ENCODE data around the gene CD9.
"Not testable (repeated sequence)": the region's sequence is repeated elsewhere in the genome, so short reads cannot be mapped to it uniquely, and the experiment has no call there.

Gene CD9

DNA sequence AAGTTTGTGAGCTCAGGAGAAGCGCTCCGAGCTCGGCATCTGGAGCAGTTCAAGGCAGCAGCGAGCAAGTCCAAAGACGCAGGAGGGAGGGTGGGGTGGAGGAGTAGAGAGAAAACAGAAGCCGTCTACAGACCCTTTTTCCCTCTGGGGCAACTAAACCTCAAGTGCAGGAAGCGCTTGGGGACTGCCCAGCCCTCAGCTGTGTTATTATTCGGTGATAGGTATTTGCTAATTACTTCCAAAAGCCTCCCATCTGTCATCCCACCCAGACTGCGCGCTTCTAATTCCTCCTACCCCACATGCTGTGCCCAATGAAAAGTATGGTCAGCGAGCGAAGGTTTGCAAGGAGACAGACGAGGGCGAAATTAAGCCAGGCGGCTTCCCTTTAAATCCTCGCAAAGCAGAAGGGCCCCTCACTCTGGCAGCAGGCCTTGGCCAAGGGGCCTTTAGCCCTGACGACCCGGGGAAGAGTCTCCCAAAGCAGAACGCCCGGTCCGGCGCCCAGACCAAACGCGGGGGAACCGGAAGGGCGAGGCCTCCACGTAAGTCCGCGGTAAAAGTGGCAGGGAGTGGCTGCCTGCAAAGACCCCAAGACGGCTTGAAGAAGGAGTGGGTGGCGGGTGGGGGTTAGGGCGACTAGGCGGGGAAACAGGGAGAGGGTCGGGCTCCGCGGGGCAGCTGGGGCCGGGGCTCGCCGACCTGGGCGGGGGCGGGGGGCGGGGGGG, 507 bp upstream of the CD9 start:
- no peak for DNase-seq

DNA sequence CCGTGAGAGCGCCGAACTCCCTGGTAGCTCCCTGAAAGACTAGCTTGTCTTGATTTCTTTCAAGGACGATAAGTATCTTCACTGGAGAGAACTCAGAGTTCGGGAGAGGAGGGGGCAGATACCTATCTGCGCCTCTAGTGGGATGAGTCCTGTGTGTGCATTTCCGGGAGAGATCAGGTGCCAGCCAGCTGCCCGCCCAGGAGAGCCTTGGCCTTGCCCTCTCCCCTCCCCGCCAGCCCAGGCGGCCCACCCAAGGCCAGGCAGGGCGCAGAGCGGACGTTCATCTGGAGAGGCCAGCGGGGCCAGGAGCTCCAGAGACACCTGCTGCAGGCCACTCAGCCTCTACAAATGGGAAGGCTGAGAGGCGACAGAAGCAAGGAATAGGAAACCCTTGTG, 1.0 kb downstream of the CD9 start:
- DNase-seq: no peak

DNA sequence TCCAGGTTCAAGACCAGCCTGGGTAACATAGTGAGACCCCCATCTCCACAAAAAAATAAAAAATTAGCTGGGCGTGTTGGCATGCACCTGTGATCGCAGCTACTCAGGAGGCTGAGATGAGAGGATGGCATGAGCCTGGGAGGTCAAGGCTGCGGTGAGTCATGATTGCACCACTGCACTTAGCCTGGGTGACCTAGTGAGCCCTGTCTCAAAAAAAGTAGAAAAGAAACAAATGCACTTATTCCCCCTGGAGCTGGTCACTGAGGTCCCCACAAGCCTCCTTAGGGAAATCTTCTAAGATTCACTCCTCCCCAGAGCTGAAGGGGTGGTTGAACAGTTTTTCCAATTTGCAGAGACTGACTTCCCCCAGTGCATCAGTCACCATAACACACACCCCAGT, 1.6 kb downstream of the CD9 start:
- DNase-seq: no peak

DNA sequence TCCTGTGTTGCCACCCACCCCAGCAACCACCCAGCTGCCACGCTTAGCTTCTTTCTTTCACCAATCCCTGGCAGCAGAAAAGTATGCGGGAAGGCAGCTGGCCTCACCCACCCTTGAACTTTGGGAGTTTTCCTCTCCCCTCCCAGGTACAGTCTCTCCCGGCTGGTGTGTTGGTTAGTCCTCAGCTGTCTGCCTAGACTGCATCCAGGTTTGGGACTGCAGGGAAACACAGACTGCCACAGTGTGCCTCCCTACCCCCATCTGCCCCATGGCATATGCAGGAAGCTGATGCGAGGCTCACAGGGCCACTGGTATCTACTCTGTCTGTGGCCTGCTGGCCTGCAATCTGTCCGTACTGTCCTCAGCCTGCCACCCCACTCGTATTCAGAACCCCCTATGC, 2.1 kb downstream of the CD9 start:
- DNase-seq: no peak

DNA sequence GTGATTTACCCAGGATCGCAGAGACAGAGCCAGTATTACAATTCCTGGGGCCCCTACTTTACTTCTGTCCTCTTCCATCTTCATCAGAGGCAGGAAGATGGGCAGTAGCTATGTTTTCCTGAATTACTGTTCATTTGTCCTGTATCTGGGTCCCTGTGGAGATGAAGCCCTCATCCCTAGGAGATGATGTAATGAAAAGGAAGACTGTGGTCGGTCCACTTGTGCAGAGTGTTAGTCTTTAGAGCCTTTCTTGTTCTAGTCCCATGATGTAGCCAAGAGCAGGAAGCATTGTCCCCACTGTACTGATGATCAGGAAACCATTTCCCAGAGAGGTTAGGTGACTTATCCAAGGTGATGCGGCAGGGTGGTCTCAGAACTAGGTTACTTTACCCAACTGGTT, 2.6 kb downstream of the CD9 start:
- no peak for DNase-seq

DNA sequence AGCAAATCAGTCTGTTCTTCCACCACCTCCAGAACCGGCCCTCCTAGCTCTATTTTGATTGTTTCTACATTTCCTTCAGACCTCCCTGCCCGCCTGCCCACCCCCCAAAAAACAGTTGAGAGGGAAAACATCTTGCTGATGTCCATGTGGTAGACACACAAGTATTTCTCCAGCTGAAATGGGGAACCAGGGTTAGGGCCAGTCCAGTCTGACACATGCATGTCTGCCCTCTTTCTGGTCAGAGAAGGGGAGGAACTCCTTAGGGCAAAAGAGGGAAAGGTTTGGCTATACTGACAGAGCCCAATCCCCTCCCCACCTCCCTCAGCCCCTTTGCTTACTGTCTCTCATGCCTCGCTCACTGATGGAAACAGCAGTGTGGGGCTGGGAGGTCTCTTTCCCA, 3.4 kb downstream of the CD9 start:
- no peak for DNase-seq

DNA sequence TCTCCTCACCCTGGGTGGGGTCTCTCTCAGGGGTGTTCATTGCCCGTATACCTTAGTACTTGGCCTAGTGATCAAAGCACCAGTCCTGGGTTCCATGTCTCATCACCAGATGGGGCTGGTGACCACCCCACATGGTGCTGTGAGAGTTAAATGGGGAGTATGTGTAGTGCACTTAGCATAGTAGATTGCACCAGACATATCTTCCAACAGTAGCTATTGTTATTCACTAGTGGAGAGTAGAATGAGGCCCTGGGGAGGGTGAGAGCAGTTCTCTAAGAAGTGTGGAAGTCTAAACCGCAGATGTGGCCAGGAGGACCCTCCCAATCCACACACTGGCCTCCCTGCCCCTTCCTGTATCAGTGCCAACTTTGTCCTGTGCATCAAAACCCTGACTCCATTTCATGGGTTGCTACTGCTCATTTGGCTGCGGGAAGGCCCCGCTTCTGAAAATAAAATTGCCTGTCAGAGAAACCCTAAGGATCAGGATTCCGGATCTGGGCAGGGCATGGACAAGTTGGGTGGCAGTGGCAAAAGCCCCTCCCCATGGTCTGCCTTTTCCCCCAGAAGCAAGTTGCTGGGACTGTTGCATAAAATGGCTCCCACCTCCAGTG, 4.4 kb downstream of the CD9 start:
- DNase-seq: no peak

DNA sequence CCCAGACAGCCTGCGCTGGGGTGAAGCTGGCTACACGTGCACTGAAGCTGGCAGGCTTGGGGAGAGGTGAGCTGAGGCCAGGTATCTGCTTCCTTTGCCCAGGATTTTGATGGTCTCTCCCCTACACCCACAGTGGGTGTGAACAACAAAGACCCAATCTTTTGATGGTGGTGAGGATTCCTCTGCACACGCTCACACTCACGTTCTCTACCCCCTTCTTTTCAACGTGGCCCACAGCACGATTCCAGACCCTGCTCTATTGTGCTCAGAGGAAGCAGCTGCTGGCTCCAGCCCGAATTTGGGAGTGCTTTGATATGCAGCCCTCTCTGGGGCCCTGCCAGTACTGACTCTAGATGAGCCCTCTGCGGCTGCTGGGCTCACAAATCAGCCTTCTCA, 4.9 kb downstream of the CD9 start:
- no peak for DNase-seq

DNA sequence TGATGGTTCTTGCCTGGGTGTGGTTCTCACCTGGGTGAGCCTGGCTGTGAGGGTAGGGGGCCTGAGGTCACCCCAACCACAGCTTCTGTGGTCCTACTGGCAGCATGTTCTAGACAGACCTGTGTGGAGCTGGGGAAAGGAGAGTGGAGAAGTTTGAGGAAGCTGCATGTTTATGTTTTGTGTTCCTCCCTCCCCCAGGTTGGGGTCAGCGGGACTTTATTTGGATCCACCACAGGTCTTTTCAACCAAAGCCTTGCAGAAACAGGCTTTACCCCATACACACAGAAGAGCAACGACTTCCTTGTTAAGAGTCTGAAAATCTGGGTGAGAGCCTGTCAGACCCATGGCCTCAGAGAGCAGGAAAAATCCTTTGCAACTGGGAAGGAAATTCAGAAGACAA, 5.6 kb downstream of the CD9 start:
- DNase-seq: no peak

DNA sequence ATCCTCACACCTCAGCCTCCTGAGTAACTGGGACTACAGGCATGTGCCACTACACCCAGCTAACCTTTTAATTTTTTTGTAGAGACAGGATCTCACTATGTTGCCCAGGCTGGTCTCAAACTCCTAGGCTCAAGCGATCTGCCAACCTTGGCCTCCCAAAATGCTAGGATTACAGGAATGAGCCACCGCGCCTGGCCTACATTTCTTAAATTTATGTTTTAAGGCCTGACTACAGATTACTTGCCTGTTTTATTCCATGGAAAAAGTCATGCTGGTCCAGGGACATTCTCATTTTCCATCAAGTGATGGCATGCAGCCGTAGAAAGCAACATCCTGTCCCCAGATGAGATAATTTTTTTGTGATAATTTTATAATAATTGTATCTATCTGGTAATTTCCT, 6.1 kb downstream of the CD9 start:
- no peak for DNase-seq

DNA sequence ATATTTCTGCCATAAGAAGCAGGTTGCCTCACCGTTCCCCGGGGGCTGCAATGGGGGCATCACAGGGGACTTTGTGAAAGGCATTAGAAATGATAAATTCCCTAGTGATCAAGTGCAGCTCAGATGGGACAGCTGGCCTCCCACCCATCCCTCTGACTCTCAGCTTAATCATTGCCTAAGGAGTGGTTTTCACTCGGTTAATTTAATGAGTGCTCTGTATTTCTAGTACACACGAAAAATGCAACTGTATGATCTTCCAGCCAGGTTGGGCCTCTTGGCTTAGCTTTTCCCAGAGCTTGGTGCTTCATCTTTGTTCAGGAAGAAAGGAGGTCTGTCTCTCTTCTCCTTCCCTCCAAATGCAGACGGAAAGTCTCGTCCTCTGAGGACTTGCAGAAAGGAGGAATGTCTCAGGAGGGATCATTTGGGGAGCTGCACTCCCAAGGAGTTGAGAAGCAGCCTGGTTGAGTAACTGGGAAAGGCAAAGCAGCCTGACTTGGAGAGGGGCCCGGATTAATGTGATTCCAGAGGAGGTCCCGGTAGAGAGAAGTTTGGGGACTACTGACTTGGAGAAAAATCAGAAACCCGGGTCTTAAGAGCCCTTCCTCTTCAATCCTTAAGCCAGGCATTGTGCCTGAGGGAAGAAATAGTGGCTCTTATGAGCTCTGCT, 7.2 kb downstream of the CD9 start:
- DNase-seq: no peak

DNA sequence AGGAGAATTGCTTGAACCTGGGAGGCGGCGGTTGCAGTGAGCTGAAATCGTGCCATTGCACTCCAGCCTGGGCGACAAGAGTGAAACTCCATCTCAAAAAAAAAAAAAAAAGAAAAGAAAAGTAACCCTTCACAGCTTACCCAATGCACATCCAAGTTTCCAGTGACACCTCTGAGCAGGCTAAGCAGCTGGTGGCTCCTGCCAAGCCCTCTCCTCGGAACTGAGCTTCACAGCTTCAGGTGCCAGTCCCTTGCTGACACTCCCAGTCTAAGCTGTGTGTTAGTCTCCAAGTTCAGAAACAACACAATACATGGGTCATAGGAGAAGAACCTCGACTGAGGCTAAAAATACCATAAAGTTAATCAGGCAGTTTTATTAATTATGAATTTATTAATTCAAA, 7.9 kb downstream of the CD9 start:
- no peak for DNase-seq

DNA sequence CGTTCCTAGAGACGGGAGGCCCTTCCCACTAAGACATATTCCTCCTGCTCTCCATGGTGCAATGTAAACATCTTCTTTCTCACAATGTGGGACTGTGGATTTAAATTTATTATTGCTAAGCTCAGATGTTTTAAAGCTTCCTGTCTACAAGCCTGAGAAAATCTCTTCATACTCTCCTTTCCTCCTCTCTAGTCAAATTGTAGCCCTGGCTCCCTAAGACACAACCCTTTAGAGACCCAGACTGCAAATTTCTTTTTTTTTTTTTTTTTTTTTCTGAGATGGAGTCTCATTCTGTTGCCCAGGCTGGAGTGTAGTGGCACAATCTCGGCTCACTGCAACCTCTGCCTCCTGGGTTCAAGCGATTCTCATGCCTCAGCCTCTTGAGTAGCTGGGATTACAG, 9.2 kb downstream of the CD9 start:
- DNase-seq: not testable (repeated sequence)

DNA sequence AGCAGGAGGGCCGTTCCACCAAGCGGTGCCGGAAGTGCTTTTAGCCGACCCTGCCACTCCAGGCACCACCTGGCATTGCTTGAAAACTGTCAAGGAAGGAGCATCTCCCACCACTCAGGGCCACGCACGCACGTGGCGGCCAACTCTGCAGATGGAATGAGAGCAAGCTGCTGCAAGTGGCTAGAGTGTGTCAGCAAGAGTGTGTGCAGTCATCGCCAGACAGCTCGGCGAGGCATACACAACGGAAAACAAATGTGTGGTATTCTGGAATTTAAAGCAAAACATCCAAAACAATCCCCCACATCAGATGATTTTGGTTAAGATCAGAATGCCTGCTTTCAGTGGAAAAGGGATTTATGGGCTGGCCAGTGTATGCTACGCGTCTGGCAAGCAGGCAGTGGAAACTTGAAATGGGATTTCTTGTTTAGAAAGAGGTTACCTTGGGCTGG, 11.2 kb downstream of the CD9 start:
- DNase-seq: no peak

DNA sequence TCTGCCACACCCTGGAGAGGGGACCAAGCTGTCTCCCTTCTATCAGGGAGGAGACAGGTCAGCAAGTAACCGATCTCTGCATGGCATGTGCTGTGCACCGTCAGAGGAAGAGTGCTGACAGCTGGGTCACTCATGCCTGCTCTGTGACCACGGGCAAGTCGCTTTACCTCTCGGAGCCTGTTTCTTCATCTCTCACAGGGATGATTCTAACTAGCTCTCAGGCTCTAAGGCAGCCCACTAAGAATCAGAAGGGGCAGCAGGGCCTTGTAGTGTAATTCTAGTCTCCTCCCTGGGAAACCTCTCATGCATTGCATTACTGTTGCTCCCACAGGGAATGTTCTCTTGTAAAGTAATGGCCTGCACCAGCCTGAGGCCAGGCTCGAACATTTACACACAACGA, 11.9 kb downstream of the CD9 start:
- no peak for DNase-seq

DNA sequence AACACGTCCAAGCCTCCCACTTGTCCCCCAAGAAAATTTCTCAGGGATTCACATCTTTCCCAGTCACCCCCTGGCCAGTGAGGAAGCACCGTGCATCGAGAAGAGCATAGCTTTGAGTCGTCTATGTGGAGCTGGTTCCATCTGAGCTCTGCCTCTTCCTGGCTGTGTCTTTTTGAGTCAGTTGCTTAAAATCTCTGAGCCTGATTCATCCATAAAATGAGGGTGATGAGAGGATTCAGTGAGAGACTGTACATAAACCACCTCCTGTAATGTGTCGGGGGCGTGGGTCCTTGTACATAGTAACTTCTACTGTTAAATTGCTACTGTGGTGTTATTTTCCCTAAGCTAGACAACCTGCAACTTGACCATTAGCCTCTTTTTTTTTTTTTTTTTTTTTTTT, 13.8 kb downstream of the CD9 start:
- DNase-seq: no peak

DNA sequence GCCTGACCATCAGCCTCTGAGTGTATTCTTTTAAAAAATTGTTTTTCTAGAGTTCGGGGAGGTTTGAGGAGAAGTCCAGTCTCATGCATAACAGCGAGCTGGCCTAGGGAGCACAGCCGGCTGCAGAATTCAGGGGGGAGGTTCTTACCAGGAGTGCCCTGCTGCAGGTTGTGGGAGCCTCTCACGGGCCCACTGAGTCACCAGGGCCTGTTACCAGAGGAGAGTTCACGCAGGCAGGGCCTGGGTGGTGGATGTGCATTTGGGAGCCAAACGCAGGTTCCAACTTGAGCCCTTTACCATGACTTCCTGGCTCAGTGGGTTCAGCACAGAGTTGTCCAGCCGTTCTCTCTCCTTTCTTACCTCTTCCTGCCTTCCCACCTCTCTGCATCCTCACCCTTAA, 14.4 kb downstream of the CD9 start:
- no peak for DNase-seq

DNA sequence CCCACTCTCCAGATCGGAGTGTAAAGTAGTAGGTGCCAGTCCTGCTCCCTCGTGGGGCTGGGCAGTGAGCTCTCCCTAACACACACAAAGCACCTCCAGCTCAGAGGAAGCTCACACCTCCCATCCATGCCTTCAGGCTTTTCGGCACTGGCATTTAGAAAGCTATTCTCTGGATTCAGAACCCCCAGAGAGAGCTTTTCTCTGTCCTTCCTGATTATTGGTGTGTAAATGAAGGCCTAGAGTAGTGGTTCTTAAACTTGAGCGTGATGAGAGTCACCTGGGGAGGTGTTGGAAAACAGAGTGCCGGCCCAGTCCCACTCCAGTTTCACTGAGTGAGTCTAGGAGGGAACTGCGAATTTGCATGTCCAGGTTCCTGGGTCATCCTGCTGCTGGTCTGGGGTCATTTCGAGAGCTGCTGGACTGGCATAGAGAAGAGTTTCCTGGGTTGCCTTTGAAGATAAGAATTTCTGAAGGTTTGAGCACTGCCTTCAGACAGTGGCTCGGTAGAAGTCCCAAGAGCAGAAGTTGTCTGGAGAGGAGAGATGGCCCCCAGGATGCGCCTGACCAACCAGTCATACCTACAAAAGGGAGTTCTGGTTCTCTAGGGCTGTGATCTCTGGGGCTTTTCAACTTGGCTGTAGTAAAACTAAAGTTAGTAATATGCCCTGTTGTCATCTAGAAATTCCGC, 15.1 kb downstream of the CD9 start:
- no peak for DNase-seq

DNA sequence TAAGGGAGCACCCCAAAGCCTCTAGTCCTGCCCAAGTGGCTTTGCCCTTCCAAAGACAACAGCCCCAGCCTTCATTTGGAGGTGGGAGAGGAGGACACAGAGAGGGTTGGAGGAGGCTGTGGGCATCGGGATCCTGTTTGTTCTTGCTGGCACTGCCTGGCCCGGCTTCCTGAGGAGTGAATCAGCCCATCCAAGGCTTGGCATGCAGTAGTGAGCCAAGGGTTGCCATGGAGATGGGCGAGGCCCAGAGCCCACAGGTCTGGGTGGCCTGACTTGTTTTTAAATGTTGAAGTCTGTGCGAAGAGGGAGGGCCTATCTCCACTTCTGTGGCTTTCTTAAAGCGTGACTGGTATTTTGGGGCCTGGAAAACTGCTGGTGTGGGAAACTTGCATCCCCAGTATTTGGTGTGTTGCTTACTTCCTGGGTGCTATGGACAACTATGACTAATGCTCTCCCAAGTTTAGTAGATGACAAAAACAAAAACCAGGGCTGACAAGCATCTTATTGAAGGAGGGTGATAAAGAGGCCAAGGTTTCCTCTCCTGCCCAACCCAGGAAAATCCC, 15.8 kb downstream of the CD9 start:
- no peak for DNase-seq

DNA sequence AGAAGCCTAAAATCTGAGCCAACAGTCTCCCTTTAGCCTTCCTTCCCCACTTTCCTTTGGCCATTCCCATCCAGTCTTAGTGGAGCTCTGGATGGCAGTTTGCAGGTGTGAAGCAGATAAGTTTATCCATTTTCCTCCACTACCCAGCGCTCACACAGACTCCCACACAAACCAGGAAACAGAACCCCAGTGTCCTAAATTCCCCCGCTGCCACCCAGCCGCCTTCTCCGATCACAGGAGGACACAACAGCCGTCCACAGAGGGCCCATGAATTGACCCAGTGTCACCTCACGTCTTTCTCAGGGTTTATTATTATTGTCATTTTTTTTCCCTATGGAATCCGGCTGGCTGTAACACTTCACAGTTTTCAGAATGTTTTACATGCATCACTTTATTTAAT, 16.4 kb downstream of the CD9 start:
- no peak for DNase-seq

DNA sequence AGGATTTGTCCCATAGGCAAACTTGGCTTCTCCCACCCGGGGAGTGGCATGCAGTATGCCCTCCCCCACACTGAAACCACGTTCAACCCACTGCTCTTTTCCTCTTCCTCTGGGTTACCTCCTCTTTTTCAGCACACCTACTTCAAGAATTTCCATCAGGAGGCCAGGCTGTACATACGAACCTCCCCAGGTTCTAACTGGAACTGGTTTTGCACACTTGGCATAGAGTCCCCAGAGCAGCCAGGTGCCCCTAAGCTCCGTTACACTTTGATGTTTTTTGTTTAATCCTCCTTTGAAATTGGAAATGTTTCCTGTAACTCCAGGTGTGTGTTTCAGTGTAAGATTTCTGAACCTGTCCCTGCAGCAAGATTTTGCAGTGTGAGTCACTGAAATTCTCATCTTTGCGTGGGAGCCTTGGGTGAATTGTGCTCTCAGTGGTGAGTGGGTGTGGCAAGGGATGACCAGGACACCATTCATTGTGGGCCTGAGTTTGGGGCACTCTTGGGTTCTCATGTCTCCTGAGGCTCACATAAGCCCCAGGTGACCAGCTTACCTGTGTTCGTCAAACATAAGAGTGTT, 18.2 kb downstream of the CD9 start:
- no peak for DNase-seq

DNA sequence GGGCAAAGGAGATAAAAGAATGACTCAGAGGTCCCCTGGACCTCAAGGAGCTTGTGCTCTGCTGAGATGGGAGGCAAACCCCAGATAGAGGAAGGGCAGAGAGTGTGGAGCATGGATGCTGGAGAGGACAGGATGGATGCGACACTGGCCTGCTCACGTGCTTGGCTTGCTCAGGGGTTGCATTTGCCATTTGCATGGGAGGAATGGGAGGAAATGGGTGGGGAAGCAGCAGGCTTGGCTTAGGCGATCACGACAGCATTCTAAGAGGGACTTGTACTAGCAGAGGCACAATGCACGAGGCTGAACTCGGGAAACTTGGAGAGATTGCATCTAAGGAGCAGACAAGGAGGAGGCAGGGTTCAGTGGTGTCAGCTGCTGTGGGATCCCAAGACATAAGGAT, 19.8 kb downstream of the CD9 start:
- no peak for DNase-seq

DNA sequence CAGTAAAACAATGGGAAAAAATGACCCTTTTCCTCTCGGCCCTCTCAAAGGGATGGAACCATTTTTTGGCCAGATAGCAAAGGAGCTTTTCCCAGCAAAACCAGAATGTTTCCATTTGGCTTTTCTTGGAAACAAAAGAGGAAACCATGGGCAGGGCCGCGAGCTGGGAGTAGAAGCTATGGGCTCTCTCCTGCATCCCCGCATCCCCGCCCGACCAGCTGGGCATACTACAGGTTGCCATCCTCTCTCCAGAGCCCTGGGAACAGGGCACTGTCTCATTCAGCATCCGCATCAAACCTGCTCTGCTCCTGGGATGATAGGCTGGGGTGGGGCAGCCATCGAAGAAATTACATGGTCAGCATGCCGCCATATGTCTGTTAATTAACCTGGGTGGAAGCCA, 20.9 kb downstream of the CD9 start:
- DNase-seq: no peak

All from activated CD4-positive, CD25-positive, alpha-beta regulatory T cell treated with anti-CD3 and anti-CD28 coated beads, Interleukin-2, amount 50 U/mL, for 72 hours (primary cell).